CD4-positive, alpha-beta T cell treated with Interleukin-6 at 100 ng/mL for 8 hours (primary cell): ENCODE results near the gene CD300LB.
"Not testable (repeated sequence)": the region's sequence is repeated elsewhere in the genome, so short reads cannot be mapped to it uniquely, and the experiment has no call there.

Experiments used
- DNase-seq: peaks from one replicate; pipeline ENCODE4 v3.0.0-alpha.2; 2020; ENCODE audit warnings: mixed read lengths, low spot score

Gene CD300LB

GRCh38 chr17:74531231-74531761 lies at the start of gene CD300LB:
TSS of gene CD300LB (minus strand) at chr17:74531475. CDS start at chr17:74531350, 125 bp downstream.
- no peak for DNase-seq

GRCh38 chr17:74579900-74580299 lies 48.6 kb upstream of the CD300LB start:
- no peak for DNase-seq

GRCh38 chr17:74578979-74579378 lies 47.7 kb upstream of the CD300LB start:
- DNase-seq: no peak

GRCh38 chr17:74574489-74575142 lies 43.3 kb upstream of the CD300LB start:
- no peak for DNase-seq

- not testable (repeated sequence) for DNase-seq
These were observed 42.4 kb upstream of the CD300LB start for GRCh38 chr17:74573635-74574034.

- no peak for DNase-seq
These were observed 41.9 kb upstream of the CD300LB start for GRCh38 chr17:74573169-74573568.

- DNase-seq: no peak
These were observed 40.5 kb upstream of the CD300LB start for GRCh38 chr17:74571621-74572270.

- no peak for DNase-seq
These were observed 38.0 kb upstream of the CD300LB start for GRCh38 chr17:74569020-74570003.

GRCh38 chr17:74568106-74568873 lies 37.0 kb upstream of the CD300LB start:
- DNase-seq: no peak

GRCh38 chr17:74567397-74567796 lies 36.1 kb upstream of the CD300LB start, which contains the start of gene CD300H:
TSS of gene CD300H (minus strand) at chr17:74567509.
- no peak for DNase-seq

- DNase-seq: peak; percentile 7
These were observed 35.0 kb upstream of the CD300LB start for GRCh38 chr17:74566132-74566753.

- DNase-seq: no peak
These were observed 33.9 kb upstream of the CD300LB start for GRCh38 chr17:74565126-74565525.

- DNase-seq: no peak
These were observed 32.1 kb upstream of the CD300LB start for GRCh38 chr17:74563358-74563757.

- DNase-seq: no peak
These were observed 30.3 kb upstream of the CD300LB start for GRCh38 chr17:74561586-74561985.

- no peak for DNase-seq
These were observed 27.7 kb upstream of the CD300LB start for GRCh38 chr17:74558882-74559519.

- not testable (repeated sequence) for DNase-seq
These were observed 27.1 kb upstream of the CD300LB start for GRCh38 chr17:74558402-74558801.

- no peak for DNase-seq
These were observed 24.2 kb upstream of the CD300LB start for GRCh38 chr17:74555427-74555940.

GRCh38 chr17:74554909-74555308 lies 23.6 kb upstream of the CD300LB start:
- DNase-seq: no peak

GRCh38 chr17:74552037-74552436 lies 20.8 kb upstream of the CD300LB start:
- DNase-seq: no peak

GRCh38 chr17:74550602-74551001 lies 19.3 kb upstream of the CD300LB start:
- DNase-seq: no peak
